HepG2 (cell line): ENCODE data around the gene CLEC19A.

ENCODE experiments used
- ARID2 ChIP-seq: sonication (generic); formaldehyde crosslinking; IDR thresholded peaks from 2 replicates; pipeline ENCODE4 v1.8.1; 2022; ENCODE audit warnings: mild to moderate bottlenecking, missing genetic modification reagents, borderline replicate concordance
- CTCF ChIP-seq: sonication (generic); formaldehyde crosslinking; IDR thresholded peaks from 2 replicates; pipeline ENCODE4 v1.5.0; 2020; ENCODE audit warnings: mild to moderate bottlenecking, missing genetic modification reagents, moderate library complexity
- ELF4 ChIP-seq: sonication (generic); formaldehyde crosslinking; IDR thresholded peaks from 2 replicates; pipeline ENCODE4 v1.5.0; 2020; ENCODE audit warnings: missing genetic modification reagents, mild to moderate bottlenecking, moderate library complexity, borderline replicate concordance
- POLR2AphosphoS5 ChIP-seq: IDR thresholded peaks from 2 replicates; pipeline ENCODE4 v1.6.1; 2012; ENCODE audit warnings: low read depth, low read length
- TBX3 ChIP-seq: fragments of 450-650 bp; IDR thresholded peaks from 2 replicates; pipeline ENCODE4 v1.6.1; 2017; ENCODE audit warnings: antibody characterized with exemption, mild to moderate bottlenecking, inconsistent platforms, borderline replicate concordance
- ZFP36 ChIP-seq: fragments of 150-350 bp; IDR thresholded peaks from 2 replicates; pipeline ENCODE4 v1.6.1; 2018; ENCODE audit warnings: borderline replicate concordance, low read length, low read depth; ENCODE audit not compliant: partially characterized antibody
- ZNF510 ChIP-seq: sonication (generic); formaldehyde crosslinking; IDR thresholded peaks from 2 replicates; pipeline ENCODE4 v1.4.0; 2020; ENCODE audit warnings: low read depth, mild to moderate bottlenecking, missing genetic modification reagents
- ZNF639 ChIP-seq: conservative IDR thresholded peaks from 2 replicates; pipeline ENCODE4 v1.6.1; 2018; ENCODE audit warnings: missing genetic modification reagents

GRCh38 chr16:19286827-19287226, 1.3 kb downstream of the CLEC19A start:
- TF ChIP-seq ARID2 (CRISPR knock-in tag) (no peak), TBX3 (no peak), ZNF510 (CRISPR knock-in tag) (no peak), POLR2AphosphoS5 (no peak), ZNF639 (no peak), CTCF (CRISPR knock-in tag) (no peak), ZFP36 (no peak), ELF4 (CRISPR knock-in tag) (no peak)
